Measurements from ENCODE around the gene PIGC.

PIGC gene

DNA sequence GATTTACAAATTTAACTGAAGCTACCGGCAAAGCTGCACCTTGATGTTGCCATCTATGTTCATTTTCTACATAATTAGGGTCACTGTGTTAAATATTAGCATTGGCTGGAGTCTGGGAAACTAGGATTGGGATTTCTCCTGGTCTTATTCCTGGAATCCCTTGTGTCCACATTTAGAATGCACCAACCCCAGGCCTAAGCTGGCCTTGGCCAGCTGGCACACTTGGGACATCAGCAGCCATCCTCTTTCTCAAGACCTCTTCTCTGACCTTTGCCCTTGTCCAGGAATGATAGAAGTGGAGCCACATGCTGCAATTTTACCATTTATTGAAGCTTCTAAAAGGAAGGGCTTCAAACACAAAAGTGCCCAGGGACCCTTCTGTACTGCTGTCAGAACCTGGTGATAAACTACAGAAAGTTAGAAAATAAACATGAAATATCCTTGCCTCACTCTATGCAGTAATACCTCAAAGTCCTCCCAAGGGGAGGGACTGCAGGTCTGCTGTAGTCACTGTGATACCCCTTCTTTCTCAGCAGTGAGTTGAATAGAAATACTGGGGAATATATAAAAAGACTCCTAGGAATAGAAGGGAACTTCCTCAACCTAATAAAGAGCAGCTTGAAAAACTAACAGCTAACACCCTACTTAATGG is 13.7 kb upstream of the PIGC start:
- TF ChIP-seq, protein P1, sequence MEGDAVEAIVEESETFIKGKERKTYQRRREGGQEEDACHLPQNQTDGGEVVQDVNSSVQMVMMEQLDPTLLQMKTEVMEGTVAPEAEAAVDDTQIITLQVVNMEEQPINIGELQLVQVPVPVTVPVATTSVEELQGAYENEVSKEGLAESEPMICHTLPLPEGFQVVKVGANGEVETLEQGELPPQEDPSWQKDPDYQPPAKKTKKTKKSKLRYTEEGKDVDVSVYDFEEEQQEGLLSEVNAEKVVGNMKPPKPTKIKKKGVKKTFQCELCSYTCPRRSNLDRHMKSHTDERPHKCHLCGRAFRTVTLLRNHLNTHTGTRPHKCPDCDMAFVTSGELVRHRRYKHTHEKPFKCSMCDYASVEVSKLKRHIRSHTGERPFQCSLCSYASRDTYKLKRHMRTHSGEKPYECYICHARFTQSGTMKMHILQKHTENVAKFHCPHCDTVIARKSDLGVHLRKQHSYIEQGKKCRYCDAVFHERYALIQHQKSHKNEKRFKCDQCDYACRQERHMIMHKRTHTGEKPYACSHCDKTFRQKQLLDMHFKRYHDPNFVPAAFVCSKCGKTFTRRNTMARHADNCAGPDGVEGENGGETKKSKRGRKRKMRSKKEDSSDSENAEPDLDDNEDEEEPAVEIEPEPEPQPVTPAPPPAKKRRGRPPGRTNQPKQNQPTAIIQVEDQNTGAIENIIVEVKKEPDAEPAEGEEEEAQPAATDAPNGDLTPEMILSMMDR (IDR thresholded peaks at IDR 0.05; ENCODE audit: low read length, missing control alignments), result no peak
- H3K4me3 ChIP-seq (replicated peaks; ENCODE audit: low read depth, low read length), result no peak overlapping the region
- DNase-seq (ENCODE audit: low read depth), result no peak

DNA sequence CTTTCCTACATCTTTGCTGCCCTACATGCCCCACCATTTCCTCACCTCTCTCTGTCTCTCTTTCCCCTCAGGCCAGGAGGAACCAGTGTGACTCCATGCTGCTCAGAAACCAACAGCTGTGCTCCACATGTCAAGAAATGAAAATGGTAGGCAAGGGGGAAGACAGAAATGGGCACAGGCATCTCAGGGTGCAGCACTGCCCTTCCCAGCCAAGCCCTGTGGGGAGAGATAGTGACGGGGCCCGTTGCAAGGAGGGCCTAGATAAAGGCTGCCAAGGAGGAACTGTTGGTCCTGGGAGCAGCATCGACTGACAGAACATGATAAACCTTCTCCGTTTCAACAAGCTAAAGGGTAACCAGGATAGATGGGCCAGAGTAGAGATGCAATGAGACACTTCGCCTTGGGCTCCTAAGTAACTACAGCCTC is 12.5 kb upstream of the PIGC start:
- no peak overlapping the region for H3K4me3 ChIP-seq (replicated peaks; ENCODE audit: low read depth, low read length)
- TF ChIP-seq, protein P1 (IDR thresholded peaks at IDR 0.05; ENCODE audit: low read length, missing control alignments), result no peak
- no peak for DNase-seq (ENCODE audit: low read depth)

DNA sequence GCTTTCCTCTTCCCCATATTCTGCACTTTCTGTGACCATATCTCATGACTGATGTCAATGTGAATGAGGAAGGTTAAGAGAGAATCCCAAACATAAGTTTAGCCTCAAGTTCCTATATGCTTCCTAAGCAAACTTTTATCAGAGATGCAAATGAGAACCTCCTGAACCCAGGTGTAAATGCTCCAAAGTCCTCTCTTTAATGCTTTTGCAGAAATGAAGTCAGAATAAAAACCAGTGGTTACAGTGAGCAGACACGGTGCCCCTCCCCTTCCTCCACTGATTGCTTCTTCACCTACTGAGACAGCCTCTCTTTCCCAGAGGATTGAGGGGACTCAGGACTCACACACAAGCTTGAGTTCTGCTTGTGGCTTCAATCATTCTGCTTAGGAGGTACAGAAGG is 11.6 kb upstream of the PIGC start:
- H3K4me3 ChIP-seq (replicated peaks; ENCODE audit: low read depth, low read length), result no peak overlapping the region
- TF ChIP-seq, protein P1 (IDR thresholded peaks at IDR 0.05; ENCODE audit: low read length, missing control alignments), result no peak
- DNase-seq (ENCODE audit: low read depth), result no peak

DNA sequence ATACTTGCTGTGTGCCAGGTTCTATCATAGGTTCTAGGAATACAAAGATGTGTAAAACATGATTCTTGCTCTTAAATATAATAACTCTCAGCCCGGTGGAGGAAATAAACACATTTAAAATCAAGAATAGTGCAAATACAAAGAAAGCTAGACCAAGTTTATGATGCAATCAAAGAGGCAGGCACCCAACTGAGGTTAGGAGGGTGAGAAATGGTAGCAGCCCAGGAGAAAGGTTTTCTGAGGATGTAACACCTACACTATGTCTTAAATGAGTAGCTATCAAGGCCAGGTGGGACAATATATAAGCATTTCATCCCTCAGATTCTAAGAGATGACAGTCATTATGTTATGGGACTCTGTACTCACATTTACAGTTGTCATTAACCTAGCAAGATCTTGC is 9.7 kb upstream of the PIGC start:
- DNase-seq (ENCODE audit: low read depth), result no peak

DNA sequence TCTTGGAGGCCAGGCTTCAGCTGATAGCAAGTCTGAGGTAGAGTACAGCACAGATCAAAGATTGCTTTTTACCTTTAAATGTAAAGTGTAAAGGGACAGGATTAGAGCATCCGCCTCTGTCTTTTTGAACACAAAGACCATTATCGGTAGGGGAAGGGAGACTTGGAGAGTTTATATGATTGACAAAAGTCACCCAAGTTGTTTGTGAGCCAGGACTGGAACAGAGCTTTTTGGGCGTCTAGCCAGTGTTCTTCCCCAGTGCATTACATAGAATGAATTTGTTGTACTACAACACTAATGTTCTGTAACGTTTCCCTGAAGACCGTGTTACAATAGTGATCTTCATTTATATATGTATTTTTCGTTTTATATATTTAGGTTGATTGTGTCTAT is 9.3 kb upstream of the PIGC start:
- no peak overlapping the region for H3K4me3 ChIP-seq (replicated peaks; ENCODE audit: low read depth, low read length)
- TF ChIP-seq, protein P1 (IDR thresholded peaks at IDR 0.05; ENCODE audit: low read length, missing control alignments), result no peak
- DNase-seq (ENCODE audit: low read depth), result no peak

More for the DNA sequence above, 9.7 kb upstream of the PIGC start:
- TF ChIP-seq, protein P1 (IDR thresholded peaks at IDR 0.05; ENCODE audit: low read length, missing control alignments), result no peak
- no peak overlapping the region for H3K4me3 ChIP-seq (replicated peaks; ENCODE audit: low read depth, low read length)

DNA sequence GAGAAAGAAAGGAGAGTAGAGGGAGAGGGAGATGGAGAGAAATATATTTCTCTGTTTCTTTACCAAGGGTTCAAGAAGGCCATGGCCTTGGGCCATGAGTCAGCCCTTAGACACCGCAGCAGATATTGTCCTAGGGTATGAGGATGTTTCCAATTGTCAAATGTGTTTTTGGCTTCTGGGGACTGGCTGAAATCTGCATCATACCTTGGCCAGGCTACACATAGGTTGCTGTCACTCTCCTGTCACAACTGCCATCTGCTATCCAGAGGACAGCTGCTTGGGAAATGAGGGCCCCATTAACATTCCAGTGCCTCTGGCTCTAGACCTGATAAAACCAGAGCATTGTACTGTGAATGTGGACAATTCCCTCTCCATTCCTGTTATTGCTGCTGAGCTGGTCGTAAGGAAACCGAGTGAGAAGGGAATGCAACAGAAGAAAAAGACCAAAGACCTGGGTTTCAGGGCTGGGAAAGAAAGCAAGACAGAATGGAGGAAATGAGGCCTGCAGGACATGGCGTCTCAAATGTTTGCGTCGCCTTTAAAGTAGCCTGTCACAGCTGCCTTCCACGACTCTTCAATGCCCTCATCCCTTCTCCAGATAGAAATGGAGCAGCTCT is 8.8 kb upstream of the PIGC start:
- no peak overlapping the region for H3K4me3 ChIP-seq (replicated peaks; ENCODE audit: low read depth, low read length)
- no peak for DNase-seq (ENCODE audit: low read depth)
- TF ChIP-seq, protein P1 (IDR thresholded peaks at IDR 0.05; ENCODE audit: low read length, missing control alignments), result no peak

DNA sequence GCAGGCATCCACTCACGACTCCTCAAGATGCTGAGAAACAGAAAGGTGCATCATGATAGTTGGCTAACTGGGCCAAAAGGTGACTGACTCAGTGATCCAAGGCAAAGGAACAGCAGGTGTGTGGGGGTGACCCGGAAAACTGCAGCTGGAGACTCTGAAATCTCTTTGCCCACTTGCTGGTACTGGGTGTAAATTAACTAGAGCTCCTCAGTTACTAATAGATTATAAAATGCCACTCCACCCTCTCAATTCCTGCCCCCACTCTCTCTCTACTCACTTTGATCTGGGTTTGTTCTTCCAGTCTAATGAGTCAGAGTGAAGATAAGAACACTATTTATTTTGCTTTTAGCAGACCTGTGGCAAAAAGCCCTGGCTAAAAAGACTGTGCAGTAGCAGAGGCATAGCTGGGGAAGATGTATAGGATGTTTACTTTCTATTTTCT is 7.2 kb upstream of the PIGC start:
- no peak overlapping the region for H3K4me3 ChIP-seq (replicated peaks; ENCODE audit: low read depth, low read length)
- peak; percentile 48 for DNase-seq (ENCODE audit: low read depth)
- TF ChIP-seq, protein P1 (IDR thresholded peaks at IDR 0.05; ENCODE audit: low read length, missing control alignments), result no peak

Measured in fibroblast of pulmonary artery (primary cell).